GM21526 (cell line): ENCODE results near the gene ATP1B3.
"Not testable (repeated sequence)": the region's sequence is repeated elsewhere in the genome, so short reads cannot be mapped to it uniquely, and the experiment has no call there.

ENCODE experiments used
- ATAC-seq: cut with Tn5 transposase; IDR thresholded peaks from one replicate; pipeline ENCODE4 v1.9.1; 2021; ENCODE audit warnings: moderate library complexity; ENCODE audit not compliant: unreplicated experiment, low FRiP score

ATP1B3 gene

DNA sequence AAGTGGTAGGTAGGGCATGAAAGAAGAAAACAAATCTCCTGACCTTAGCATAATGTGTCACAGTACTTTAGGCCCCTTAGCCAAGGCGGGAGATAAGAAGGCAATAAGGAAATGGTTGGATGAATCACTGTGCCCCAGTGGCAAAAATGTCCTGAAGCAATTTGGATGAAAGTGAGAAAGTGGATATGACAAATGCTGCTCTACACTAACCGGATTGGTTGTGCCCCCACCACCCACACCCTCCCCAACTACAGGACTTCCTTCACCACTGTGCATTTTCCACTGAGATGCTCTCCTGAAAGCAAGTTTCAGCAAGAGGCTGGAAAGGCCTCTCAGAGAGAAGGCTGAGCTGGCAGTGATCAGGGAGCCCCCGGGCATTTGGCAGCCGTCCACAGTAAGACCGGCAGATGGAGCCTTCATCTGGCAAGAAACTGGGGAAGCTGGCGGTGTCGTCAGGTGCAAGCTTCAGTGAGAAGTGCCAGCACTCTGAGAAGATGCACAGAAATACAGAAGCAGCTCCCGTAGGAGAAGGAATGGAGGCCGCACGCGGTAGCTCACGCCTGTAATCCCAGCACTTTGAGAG lies 63.8 kb downstream of the ATP1B3 start:
- no peak for ATAC-seq

DNA sequence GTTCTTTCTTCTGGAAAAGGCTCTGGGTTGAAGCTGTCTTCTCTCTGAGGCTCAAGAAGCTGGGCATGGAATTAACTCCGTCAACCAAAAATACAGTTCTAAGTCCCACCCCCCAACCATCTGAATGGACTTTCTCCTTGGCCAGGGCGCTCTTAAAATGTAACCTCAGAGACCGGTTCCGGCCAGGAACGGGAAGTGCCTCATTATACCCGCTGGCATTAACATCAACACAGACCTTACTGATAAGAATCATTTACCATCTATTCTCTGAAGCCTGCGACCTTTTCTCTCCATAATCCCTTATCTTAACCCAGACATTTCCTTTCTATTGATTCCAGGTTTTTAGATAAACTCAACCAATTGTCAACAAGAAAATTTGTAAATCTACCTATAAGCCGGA lies 64.7 kb downstream of the ATP1B3 start:
- no peak for ATAC-seq

DNA sequence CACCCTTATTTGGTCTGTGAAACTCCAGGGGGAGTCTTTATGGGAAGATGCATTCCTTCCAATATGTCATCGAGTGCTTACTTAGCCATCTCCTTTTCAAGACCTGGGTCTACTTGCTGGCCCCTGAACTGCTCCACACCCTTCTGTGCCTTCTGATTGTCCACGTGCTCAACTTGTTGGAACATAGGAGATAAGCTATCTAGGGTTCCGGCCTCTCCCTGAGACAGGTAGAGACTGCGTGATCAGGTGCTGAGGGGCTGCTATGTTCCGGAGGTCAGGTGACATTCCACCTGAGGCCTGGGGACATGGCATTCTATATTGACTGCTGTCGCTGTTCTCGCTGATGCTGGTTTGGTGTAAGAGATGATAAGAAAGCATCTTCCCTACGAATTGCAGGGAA lies 65.6 kb downstream of the ATP1B3 start:
- no peak for ATAC-seq

DNA sequence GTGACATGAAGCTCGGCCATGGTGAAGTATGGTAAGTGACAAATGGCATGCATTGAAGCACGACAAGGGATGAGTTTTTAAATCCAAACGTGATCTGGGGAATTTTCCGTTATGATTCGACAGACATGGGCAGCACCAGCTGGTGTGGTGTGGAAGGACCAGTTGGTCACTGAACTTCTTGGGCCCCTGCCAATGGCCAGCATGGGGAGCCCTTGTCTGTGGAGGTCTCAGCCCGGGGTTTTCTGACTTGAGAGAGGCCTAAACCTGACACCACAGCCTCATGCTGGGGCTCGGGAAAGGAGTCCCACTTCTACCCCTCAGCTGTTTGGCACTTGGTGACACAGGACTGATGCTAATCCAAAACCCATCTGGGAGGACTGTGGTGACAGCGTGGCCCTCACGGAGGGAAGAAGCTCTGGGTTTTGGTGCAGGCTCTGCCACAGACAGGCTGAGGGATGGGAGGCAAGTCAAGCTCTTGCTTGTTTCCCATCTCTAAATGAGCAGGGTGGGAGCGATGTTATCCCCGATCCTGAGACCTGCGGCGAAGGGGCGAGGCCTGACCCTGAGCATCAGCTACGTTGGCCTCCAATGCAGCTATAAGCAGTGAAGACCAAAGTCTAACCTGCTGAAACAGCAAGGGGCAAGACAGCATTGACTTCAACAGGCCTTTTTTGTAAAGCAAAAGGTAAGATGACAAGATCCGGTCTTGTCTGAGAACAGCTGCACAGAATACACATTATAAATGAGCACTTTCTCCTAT lies 69.5 kb downstream of the ATP1B3 start:
- no peak for ATAC-seq

DNA sequence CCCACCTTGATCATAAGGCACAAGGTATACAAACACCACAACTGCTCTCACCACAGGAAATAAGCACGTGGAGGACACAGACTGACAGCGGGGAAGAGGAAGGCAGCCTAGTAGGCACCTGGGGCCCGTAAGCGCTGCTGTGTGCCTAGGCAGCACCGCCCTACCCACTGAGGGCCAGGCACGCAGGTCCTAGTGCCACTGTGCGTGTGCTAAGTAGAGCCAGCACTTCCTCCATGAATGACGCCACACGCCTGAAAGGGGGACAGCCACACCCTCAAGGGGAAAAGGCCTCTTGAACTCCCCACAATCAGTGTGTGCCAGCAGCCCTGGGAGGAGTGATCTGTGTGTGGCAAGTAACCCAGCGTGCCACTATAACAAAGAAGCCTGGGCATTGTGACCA lies 73.0 kb downstream of the ATP1B3 start:
- no peak for ATAC-seq

DNA sequence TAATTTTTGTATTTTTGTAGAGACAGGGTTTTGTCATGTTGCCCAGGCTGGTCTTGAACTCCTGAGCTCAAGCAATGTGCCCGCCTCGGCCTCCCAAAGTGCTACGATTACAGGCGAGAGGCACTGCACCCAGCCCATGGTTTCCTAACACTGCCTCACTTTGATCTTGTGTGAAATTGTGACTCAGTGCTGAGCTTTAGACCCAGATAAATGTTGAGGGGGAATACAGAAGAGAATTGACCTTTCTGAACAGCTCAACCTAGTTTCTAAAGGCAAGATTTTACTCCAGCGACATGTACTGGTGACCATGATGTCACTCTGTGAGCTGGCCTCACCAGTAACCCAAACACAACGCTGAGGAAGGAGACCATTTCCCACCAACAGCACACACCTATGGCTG lies 73.5 kb downstream of the ATP1B3 start:
- ATAC-seq, result no peak

DNA sequence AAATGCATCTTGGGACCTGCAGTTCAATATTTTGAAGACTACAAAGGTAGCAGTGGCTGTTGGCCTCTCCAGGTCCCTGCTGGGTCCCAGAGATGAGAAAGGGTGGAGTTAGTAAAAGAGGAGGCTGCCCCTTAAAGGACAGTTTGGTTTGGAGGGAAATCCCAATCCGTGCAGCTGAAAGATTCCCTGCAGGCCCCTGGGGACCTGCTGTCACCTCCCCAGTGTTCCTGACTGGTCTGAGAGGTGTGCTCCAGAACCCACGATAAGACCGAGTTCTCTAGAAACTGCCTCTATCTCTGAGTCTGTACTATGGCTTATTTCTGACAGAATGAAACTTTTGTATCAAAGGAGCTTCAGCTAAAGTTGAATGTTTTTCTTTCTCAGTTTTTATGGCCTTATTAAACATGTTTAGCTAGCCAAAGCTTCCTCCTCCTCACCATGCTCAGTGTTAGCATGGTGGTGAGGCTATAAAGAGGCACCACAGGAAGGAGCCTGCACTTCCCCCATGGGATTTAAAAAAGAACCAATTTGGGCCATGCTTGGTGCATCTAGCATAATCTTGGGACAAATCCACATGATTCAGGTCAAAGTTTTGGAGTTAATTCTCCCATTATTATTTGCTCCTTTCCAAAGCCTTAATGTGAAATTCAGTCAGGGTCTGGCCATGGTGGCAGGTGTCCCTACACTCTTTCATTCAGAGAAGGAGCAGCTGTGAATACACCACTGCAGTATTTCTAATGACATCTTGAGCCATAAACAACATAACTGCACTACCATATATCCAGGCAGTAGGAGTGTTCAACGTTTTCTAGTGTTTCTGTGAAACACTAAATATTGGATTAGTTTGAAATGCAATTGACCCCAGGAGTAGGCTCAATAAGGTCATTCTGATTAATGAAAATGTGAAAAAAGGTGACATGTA lies 74.4 kb downstream of the ATP1B3 start:
- ATAC-seq, result no peak

DNA sequence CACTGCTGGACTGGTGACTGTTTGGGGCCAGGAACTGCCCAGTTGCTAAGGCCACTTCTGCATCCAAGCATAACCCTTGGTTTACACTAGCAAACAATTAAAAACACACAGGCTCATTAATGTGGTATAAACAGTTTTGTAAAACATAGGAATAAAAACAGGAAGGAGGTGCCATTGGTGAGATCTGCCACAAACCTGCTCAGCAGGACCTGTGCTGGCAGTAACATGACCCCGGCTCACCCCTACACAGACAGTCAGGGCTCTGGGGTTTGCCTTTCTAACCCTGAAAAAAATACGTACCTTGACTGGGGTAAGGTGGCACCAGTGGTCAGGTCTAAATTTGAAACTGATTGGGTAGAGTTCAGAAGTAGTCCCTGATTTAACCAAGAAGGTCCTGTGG lies 76.2 kb downstream of the ATP1B3 start:
- no peak for ATAC-seq

DNA sequence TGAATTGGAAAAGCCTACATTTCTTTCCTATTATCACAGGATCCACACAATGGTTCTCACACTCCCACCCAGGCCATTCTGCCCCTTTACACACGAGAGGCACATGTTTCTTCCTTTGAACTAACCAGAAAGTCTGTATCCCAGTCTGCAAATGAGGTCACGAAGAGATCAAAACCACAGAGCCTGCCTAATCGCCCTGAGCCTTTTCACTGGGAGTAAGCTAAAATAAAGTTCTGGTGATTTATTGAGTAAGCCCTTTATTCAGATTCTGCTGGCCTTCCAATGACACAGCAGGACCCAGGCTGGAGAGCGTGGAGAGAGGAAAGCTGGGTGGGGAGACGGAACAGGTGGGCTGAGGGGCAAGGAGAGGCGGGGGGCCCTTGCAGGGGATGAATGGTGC lies 78.7 kb downstream of the ATP1B3 start:
- ATAC-seq, result no peak

DNA sequence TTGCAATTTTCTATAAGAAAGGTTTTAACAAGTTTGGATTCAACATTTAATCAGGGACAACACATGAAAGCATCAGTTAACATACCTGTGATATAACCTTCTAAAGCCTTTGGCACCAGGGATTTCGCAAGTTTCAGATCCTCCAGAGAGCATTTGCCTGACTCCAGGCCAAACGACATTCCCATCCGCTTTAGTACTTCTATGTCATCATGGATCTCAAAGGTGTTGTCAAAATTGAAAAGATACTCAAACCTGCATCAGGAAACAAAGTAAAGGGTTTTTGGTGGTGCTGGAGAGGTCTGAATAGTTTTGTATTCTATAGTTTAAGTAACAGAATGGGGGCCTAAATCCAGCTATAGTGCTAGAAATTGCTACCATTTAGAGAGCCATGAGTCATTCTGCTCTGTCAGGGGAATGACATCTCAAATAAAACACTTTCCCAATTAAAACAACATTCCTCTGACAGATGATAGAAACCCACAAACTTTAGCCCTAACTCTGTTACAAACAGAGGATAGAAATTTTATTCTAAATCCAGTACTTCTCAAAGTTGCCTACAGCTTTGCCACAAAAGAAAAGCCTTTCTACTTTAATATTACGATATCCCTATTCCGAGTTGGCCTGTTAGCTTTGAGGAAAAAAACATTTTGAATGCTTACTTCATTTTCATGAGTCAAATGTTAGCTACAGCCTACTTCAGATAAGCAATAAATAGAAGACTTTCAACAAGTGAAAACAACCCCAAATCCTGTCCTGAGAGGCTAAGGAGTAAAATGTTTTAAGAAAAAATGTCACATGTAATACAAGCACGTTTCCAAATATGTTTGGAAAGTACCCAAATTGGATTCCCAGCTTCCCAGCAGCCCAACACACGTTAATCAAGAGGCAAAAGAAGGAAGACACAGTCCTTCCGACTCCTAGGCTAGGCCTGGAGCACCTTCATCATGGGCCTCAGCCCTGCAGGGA lies 83.4 kb downstream of the ATP1B3 start:
- no peak for ATAC-seq

DNA sequence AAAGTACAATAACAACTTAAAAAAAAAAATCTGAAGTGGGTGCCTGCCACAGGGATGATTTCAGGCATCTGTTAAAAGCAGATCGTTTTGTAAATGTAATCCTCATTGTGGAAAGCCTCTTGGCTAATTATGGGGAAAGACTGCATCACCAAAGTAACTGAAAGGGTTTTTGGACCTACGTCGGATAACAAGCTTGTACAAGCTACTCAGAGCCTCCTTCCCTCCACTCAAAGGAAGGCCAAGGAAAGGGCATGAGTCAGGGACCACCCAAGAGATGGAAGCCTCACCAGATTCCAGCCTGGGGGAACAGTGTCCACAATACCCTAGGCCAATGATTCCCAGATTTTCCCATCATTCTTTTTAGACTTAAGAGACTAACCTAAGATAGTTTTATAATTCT lies 84.3 kb downstream of the ATP1B3 start:
- ATAC-seq, result no peak

DNA sequence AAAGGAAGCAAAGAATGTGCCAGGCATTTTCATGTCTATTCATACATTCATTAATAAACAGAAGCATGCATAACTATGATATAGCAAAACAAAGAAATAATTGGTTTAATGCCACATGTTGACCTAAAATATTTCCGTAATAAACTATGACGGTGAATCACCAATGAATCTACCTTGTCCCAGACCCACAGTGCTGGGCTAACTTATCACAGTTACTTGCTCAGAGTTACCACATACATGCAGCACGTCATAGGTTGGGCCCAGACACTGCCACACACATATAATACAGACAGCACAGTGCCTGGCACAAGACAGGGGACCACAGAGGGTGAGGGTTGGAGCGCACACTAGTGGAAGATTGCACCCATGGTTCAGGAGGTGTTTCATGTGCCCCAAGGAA lies 86.9 kb downstream of the ATP1B3 start:
- no peak for ATAC-seq

DNA sequence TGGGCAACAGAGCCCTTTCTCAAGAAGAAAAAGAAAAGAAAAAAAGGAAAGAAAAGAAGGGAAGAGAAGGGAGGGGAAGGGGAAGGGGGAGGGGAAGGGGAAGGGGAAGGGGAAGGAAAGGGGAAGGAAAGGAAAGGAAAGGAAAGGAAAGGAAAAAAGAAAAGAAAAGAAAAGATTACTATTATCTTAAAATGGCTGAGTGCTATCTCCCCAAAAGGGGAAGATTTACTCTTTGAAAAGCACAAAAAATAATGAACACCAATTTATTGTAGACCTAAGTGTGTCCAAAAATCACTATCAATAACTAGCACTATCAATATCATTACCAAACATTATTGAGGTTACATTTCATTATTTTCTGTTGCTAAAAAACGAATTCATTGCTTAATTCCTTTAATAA lies 89.0 kb downstream of the ATP1B3 start:
- ATAC-seq, result no peak

DNA sequence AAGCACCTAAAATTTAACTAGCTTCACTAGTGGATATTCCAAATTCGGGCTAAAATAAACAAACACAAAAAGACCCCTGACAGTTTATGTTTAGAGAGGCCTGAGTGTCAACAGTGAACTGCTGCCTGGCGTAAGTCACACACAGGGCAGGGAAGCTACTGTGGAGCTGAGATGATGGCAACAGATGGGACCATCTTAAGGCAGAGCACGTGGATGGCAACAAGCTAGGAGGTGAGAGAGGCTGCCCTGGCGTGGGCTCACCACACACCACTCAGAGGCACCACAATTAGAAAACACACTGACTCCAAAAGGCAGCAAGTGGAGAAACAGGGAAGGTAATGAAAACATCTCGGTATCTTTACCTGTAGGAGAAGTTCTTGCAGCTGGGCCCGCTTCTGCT lies 93.3 kb downstream of the ATP1B3 start:
- no peak for ATAC-seq

DNA sequence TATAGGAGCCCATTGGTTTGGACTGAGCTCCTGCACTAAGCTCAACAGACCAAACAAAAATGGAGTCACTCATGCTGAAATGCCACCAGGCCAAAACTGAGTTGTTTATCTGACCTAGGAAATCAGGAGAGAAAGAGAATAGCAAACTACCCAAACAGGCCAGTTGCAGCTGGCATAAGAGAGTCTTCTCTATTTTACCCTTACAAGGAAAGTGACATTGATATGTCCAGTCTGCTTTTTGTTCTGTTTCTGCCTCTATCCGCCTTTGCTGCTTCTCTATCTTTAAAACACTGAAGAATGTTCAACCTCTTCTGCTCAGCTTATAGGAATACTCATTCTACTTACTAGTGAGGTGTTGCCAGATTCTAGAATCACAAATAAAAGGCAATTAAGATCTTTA lies 95.1 kb downstream of the ATP1B3 start:
- ATAC-seq, result no peak

DNA sequence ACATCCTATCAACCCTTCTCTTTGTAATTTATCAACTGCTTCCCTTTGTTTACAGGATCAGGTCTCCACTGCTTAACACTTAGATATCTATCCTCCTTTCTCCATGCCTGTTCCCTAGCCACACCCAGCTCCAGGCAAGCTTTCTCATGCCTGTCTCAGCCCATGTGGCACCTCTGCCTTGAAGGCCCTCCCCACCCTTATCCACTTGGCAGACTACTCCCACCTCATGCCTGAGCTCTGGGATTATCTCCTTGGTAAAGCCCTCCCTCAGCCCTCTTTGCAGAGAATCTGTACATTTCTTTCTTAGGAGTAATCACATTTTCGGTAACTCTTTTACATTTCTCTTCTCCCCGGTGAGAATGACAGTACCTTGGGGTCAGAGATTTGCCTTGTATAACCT lies 96.0 kb downstream of the ATP1B3 start:
- no peak for ATAC-seq

DNA sequence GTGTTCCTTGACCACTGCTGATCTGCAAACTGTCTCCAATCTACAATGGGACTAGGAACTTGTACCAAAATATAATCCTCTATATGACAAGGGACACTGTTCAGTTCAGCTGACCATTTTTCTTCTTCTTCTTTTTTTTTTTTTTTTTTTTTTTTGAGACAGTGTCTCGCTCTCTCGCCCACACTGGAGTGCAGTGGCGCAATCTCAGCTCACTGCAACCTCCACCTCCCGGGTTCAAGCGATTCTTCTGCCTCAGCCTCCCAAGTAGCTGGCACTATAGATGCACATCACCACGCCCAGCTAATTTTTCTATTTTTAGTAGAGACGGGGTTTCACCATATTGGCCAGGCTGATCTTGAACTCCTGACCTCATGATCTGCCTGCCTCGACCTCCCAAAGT lies 98.3 kb downstream of the ATP1B3 start:
- not testable (repeated sequence) for ATAC-seq
